Measurements from ENCODE around the gene ZNF200.

Gene ZNF200

GRCh38 chr16:3234857-3235561 is at the start of gene ZNF200:
ZNF200 (minus strand) TSS chr16:3235158; CDS start chr16:3233755, 1,403 bp downstream.
- Histone ChIP-seq H3K4me3 (ENCODE audit: low read length, poor library complexity, severe bottlenecking) (peak within 1 kb of the TSS; percentile 93), H2AFZ (ENCODE audit: low read length) (peak within 1 kb of the TSS; percentile 79)
- no peak for TF ChIP-seq CTCF (conservative IDR thresholded peaks at IDR 0.05; ENCODE audit: low read length)
- TF ChIP-seq EZH2phosphoT487 (IDR thresholded peaks at IDR 0.05; ENCODE audit: borderline replicate concordance): no peak

GRCh38 chr16:3283543-3284447 is 48.8 kb upstream of the ZNF200 start:
- peaks cover 1% of the 10 kb centered on the region; the same call in 1 of the 2 replicates for H3K36me3 ChIP-seq (ENCODE audit: insufficient read depth, low read length)
- H4K20me1 ChIP-seq (ENCODE audit: insufficient read depth, low read length, poor library complexity, severe bottlenecking): peaks cover 15% of the 10 kb centered on the region
- peak overlapping the region; percentile 92 for H3K9ac ChIP-seq (ENCODE audit: low read depth, low read length, poor library complexity, severe bottlenecking)
- H3K79me2 ChIP-seq (ENCODE audit: insufficient read depth, low read length): peaks cover 48% of the 10 kb centered on the region
- peak overlapping the region; percentile 88 for H3K4me2 ChIP-seq (ENCODE audit: low read depth, low read length, poor library complexity, severe bottlenecking)
- no peaks in the 10 kb centered on the region for H3K27me3 ChIP-seq (ENCODE audit: insufficient read depth, low read length, poor library complexity, severe bottlenecking)
- H3K9me3 ChIP-seq (ENCODE audit: insufficient read depth, low read depth, low read length): no peaks in the 10 kb centered on the region
- no peaks in the 10 kb centered on the region for H3F3A ChIP-seq (ENCODE audit: low read depth)
- 0 out of 2 replicates have a peak overlapping the region, but pooled peaks have one; percentile 27 for H2AFZ ChIP-seq (ENCODE audit: low read length)
- TF ChIP-seq EZH2phosphoT487 (IDR thresholded peaks at IDR 0.05; ENCODE audit: borderline replicate concordance): no peak
- no peak for TF ChIP-seq CTCF (conservative IDR thresholded peaks at IDR 0.05; ENCODE audit: low read length)
- H3K4me3 ChIP-seq (ENCODE audit: low read length, poor library complexity, severe bottlenecking): peak overlapping the region; percentile 89
- no peaks in the 10 kb centered on the region for H3K9me2 ChIP-seq (replicated peaks; ENCODE audit: low read depth, low read length)
- H3K4me1 ChIP-seq (ENCODE audit: insufficient read depth, low read length, poor library complexity, severe bottlenecking): no peaks in the 10 kb centered on the region

More at GRCh38 chr16:3234857-3235561, at the start of gene ZNF200:
- peaks cover 24% of the 10 kb centered on the region for H3K79me2 ChIP-seq (ENCODE audit: insufficient read depth, low read length)
- H3F3A ChIP-seq (ENCODE audit: low read depth): no peaks in the 10 kb centered on the region
- H3K36me3 ChIP-seq (ENCODE audit: insufficient read depth, low read length): peaks cover 4% of the 10 kb centered on the region; the same call in 1 of the 2 replicates
- peaks cover 16% of the 10 kb centered on the region for H3K4me1 ChIP-seq (ENCODE audit: insufficient read depth, low read length, poor library complexity, severe bottlenecking)
- no peaks in the 10 kb centered on the region for H3K27me3 ChIP-seq (ENCODE audit: insufficient read depth, low read length, poor library complexity, severe bottlenecking)
- H3K9me2 ChIP-seq (replicated peaks; ENCODE audit: low read depth, low read length): no peaks in the 10 kb centered on the region
- peak within 1 kb of the TSS; percentile 87 for H3K4me2 ChIP-seq (ENCODE audit: low read depth, low read length, poor library complexity, severe bottlenecking)
- H3K9ac ChIP-seq (ENCODE audit: low read depth, low read length, poor library complexity, severe bottlenecking): peak within 1 kb of the TSS; percentile 92
- no peaks in the 10 kb centered on the region for H3K9me3 ChIP-seq (ENCODE audit: insufficient read depth, low read depth, low read length)
- peaks cover 12% of the 10 kb centered on the region for H4K20me1 ChIP-seq (ENCODE audit: insufficient read depth, low read length, poor library complexity, severe bottlenecking)

GRCh38 chr16:3282730-3283542 is 48.0 kb upstream of the ZNF200 start, which contains the start of gene ZNF263:
ZNF263 (plus strand) TSS chr16:3283491; CDS start chr16:3283819, 328 bp downstream.
- Histone ChIP-seq H3K9me2 (replicated peaks; ENCODE audit: low read depth, low read length) (no peaks in the 10 kb centered on the region), H3K27me3 (ENCODE audit: insufficient read depth, low read length, poor library complexity, severe bottlenecking) (no peaks in the 10 kb centered on the region), H3K4me1 (ENCODE audit: insufficient read depth, low read length, poor library complexity, severe bottlenecking) (no peaks in the 10 kb centered on the region), H3K9ac (ENCODE audit: low read depth, low read length, poor library complexity, severe bottlenecking) (peak within 1 kb of the TSS; percentile 92), H3F3A (ENCODE audit: low read depth) (no peaks in the 10 kb centered on the region), H3K36me3 (ENCODE audit: insufficient read depth, low read length) (no peaks in the 10 kb centered on the region), H2AFZ (ENCODE audit: low read length) (peak within 1 kb of the TSS; percentile 83), H3K9me3 (ENCODE audit: insufficient read depth, low read depth, low read length) (no peaks in the 10 kb centered on the region), H3K4me2 (ENCODE audit: low read depth, low read length, poor library complexity, severe bottlenecking) (peak within 1 kb of the TSS; percentile 88), H3K4me3 (ENCODE audit: low read length, poor library complexity, severe bottlenecking) (peak within 1 kb of the TSS; percentile 89), H4K20me1 (ENCODE audit: insufficient read depth, low read length, poor library complexity, severe bottlenecking) (peaks cover 15% of the 10 kb centered on the region), H3K79me2 (ENCODE audit: insufficient read depth, low read length) (peaks cover 42% of the 10 kb centered on the region)
- TF ChIP-seq EZH2phosphoT487 (IDR thresholded peaks at IDR 0.05; ENCODE audit: borderline replicate concordance) (no peak), CTCF (conservative IDR thresholded peaks at IDR 0.05; ENCODE audit: low read length) (no peak)
